SK-N-SH (cell line): ENCODE measurements around the gene KIF5C. TPM values are rescaled to one million over a fixed set of nuclear protein-coding genes. Genes with fewer than 3 reads are reported as not detected.
A peak's percentile ranks its signal among the peaks of the same experiment; 100 is the strongest.

Experiments
- CTCF ChIA-PET: fragments of 300-600, 350-600 bp; formaldehyde crosslinking; extraction: SDS; loops from one replicate; lab custom pipeline; 2021; lab: Yijun Ruan, JAX
- POLR2A ChIA-PET: fragments of 350-600 bp; sonication (Branson Sonifier 250); formaldehyde crosslinking; extraction: SDS; loops from one replicate; lab custom pipeline; 2020; ENCODE audit warnings: antibody characterized with exemption, inconsistent platforms; lab: Yijun Ruan, JAX
- DNase-seq: peaks from one replicate; pipeline ENCODE4 v3.0.0; 2012
- H2AFZ ChIP-seq: fragments of 200-600 bp; sonication (generic); 2 replicates; pipeline ENCODE4 v1.8.1; 2016; ENCODE audit warnings: antibody characterized with exemption, mild to moderate bottlenecking, low read depth
- H3F3A ChIP-seq: fragments of 200-600 bp; sonication (generic); replicated peaks from 2 replicates; pipeline ENCODE3; 2016; ENCODE audit warnings: antibody characterized with exemption, mild to moderate bottlenecking; ENCODE audit not compliant: insufficient read depth
- H3K27ac ChIP-seq, 2 experiments: fragments of 200-500 bp in 1 of 2; fragments of 200-600 bp in 1 of 2; sonication (Bioruptor generic) in 1 of 2; sonication (generic), shearing (Covaris generic) in 1 of 2; 2 replicates each; pipeline versions ENCODE4 v1.5.1 to v1.6.1; 2014 to 2016; ENCODE audit warnings: low read depth in 2 of 2, inconsistent platforms in 1 of 2, low read length in 1 of 2, mild to moderate bottlenecking in 1 of 2, mixed read lengths in 1 of 2
- H3K27me3 ChIP-seq: fragments of 200-600 bp; sonication (generic), shearing (Covaris generic); 2 replicates; pipeline ENCODE4 v1.6.1; 2016; ENCODE audit warnings: mixed run types; ENCODE audit not compliant: insufficient read depth
- H3K36me3 ChIP-seq, 2 experiments: fragments of 200-500 bp in 1 of 2; fragments of 200-600 bp in 1 of 2; sonication (Bioruptor generic) in 1 of 2; sonication (generic) in 1 of 2; replicated peaks in 1 of 2; 2 replicates each; pipeline versions ENCODE3 to v1.5.1; 2014 to 2016; ENCODE audit warnings: low read length in 1 of 2, mild to moderate bottlenecking in 1 of 2; ENCODE audit not compliant: insufficient read depth in 2 of 2, control insufficient read depth in 1 of 2
- H3K4me1 ChIP-seq, 2 experiments: fragments of 200-500 bp in 1 of 2; fragments of 200-600 bp in 1 of 2; sonication (Bioruptor generic) in 1 of 2; sonication (generic), shearing (Covaris generic) in 1 of 2; 2 replicates each; pipeline versions ENCODE4 v1.5.1 to v1.6.1; 2014 to 2016; ENCODE audit warnings: low read depth in 1 of 2, low read length in 1 of 2, mixed run types in 1 of 2; ENCODE audit not compliant: insufficient read depth in 2 of 2, control insufficient read depth in 1 of 2
- H3K4me2 ChIP-seq: fragments of 200-600 bp; sonication (generic), shearing (Covaris generic); 2 replicates; pipeline ENCODE4 v1.6.1; 2017; ENCODE audit warnings: mixed run types
- H3K4me3 ChIP-seq, 2 experiments: fragments of 200-500 bp in 1 of 2; fragments of 200-600 bp in 1 of 2; sonication (Bioruptor generic) in 1 of 2; sonication (generic), shearing (Covaris generic) in 1 of 2; 2 replicates each; pipeline versions ENCODE4 v1.5.1 to v1.8.1; 2014 to 2016; ENCODE audit warnings: low read depth in 2 of 2, inconsistent platforms in 1 of 2, low read length in 1 of 2, mild to moderate bottlenecking in 1 of 2, mixed read lengths in 1 of 2, moderate library complexity in 1 of 2
- H3K79me2 ChIP-seq: fragments of 200-600 bp; sonication (generic); 2 replicates; pipeline ENCODE4 v1.8.1; 2017; ENCODE audit warnings: mild to moderate bottlenecking; ENCODE audit not compliant: insufficient read depth
- H3K9ac ChIP-seq: fragments of 200-600 bp; sonication (generic); 2 replicates; pipeline ENCODE4 v1.6.1; 2017; ENCODE audit warnings: mixed run types
- H3K9me2 ChIP-seq: fragments of 200-600 bp; sonication (generic); 2 replicates; pipeline ENCODE4 v1.6.1; 2017; ENCODE audit warnings: mixed run types
- H3K9me3 ChIP-seq: fragments of 200-600 bp; sonication (generic); 2 replicates; pipeline ENCODE4 v1.6.1; 2017; ENCODE audit warnings: mixed run types, mild to moderate bottlenecking, moderate library complexity
- H4K20me1 ChIP-seq: fragments of 200-600 bp; sonication (generic); 2 replicates; pipeline ENCODE4 v1.6.1; 2017; ENCODE audit warnings: mild to moderate bottlenecking, mixed run types; ENCODE audit not compliant: insufficient read depth
- CHD2 ChIP-seq: fragments of 150-350 bp; IDR thresholded peaks from 2 replicates; pipeline ENCODE4 v1.6.1; 2018; ENCODE audit warnings: low read length; ENCODE audit not compliant: partially characterized antibody
- CTCF ChIP-seq: fragments of 200-600 bp; sonication (generic); IDR thresholded peaks from 2 replicates; pipeline ENCODE4 v1.6.1; 2017; ENCODE audit warnings: antibody characterized with exemption, mild to moderate bottlenecking, moderate library complexity
- EZH2phosphoT487 ChIP-seq: fragments of 200-600 bp; sonication (generic); IDR thresholded peaks from 2 replicates; pipeline ENCODE4 v1.6.1; 2017; ENCODE audit warnings: low read depth, mixed run types, mild to moderate bottlenecking, antibody characterized with exemption, moderate library complexity, borderline replicate concordance
- FOXJ3 ChIP-seq: sonication (generic); formaldehyde crosslinking; IDR thresholded peaks from 2 replicates; pipeline ENCODE4 v1.5.1; 2020; ENCODE audit warnings: mild to moderate bottlenecking, missing genetic modification reagents
- GABPA ChIP-seq: IDR thresholded peaks from 2 replicates; pipeline ENCODE4 v1.4.0; 2012; ENCODE audit warnings: low read depth, mild to moderate bottlenecking
- NFIC ChIP-seq: IDR thresholded peaks from 2 replicates; pipeline ENCODE4 v1.4.0; 2012; ENCODE audit warnings: borderline replicate concordance
- NRF1 ChIP-seq: IDR thresholded peaks from 2 replicates; pipeline ENCODE4 v1.6.1; 2012; ENCODE audit warnings: low read depth, mild to moderate bottlenecking, low read length
- REST ChIP-seq: IDR thresholded peaks from 2 replicates; pipeline ENCODE4 v1.6.1; 2012; ENCODE audit warnings: mild to moderate bottlenecking, low read depth, low read length, moderate library complexity
- SIN3A ChIP-seq: IDR thresholded peaks from 2 replicates; pipeline ENCODE4 v1.6.1; 2012; ENCODE audit warnings: low read depth, mild to moderate bottlenecking, low read length, moderate library complexity, borderline replicate concordance
- TCF12 ChIP-seq: IDR thresholded peaks from 2 replicates; pipeline ENCODE4 v1.4.0; 2012
- TEAD4 ChIP-seq: IDR thresholded peaks from 2 replicates; pipeline ENCODE4 v1.4.0; 2012; ENCODE audit warnings: mild to moderate bottlenecking, borderline replicate concordance; ENCODE audit not compliant: insufficient read depth
- WGBS: methylation state at CpG from one replicate; pipeline ENCODE4 v1.1.6; 2017; ENCODE audit warnings: low lambda C conversion rate; 5-methylcytosine and 5-hydroxymethylcytosine counted together
- polyA plus RNA-seq, 3 experiments: library from polyadenylated mRNA; depleted of rRNA; stranded (reverse); fragments of >200 nt; gene quantifications; 2 replicates each; pipeline ENCODE4 v1.2.3, GENCODE V29; 2012
- TF ChIP-seq, protein P1 (sequence below): IDR thresholded peaks from 2 replicates; pipeline ENCODE4; 2012
- TF ChIP-seq, protein P2 (sequence below): fragments of 150-350 bp; IDR thresholded peaks from 2 replicates; pipeline ENCODE4 v1.6.1; 2016; ENCODE audit warnings: mild to moderate bottlenecking, low read depth, low read length
- TF ChIP-seq, protein P3 (sequence below): IDR thresholded peaks from 2 replicates; pipeline ENCODE4 v1.4.0; 2012; ENCODE audit warnings: low read depth, borderline replicate concordance

The KIF5C gene
- polyA plus RNA-seq, 1 of the 3 experiments (the other 2 are of a cell fraction), result 3.9 TPM

- Histone ChIP-seq H3F3A (peaks cover 5% of the 10 kb centered on the region), H3K9me2 (no peaks in the 10 kb centered on the region), H3K27me3 (no peaks in the 10 kb centered on the region), H3K36me3 (no peaks in the 10 kb centered on the region), H2AFZ (no peak overlapping the region), H3K27ac (no peak overlapping the region), H3K4me3 (no peak overlapping the region), H3K4me2 (no peak overlapping the region), H3K79me2 (no peaks in the 10 kb centered on the region), H4K20me1 (no peaks in the 10 kb centered on the region), H3K4me1 (peaks cover 0 to 2% of the 10 kb centered on the region in 2 experiments; a peak in 2 of 4 replicates), H3K9me3 (no peaks in the 10 kb centered on the region), H3K9ac (no peak overlapping the region)
- 61% methylated on average over 2 of the region's 2 CpGs for WGBS
- POLR2A ChIA-PET, result no interaction called here
- no peak for DNase-seq
- CTCF ChIA-PET, result interaction anchor here (0.9 to 5.8 kb wide), 5 partner anchors 11 to 554 kb away, joined by 4 to 110 read pairs (median 46); no protein-coding TSS in a partner anchor
- TF ChIP-seq GABPA (no peak), SIN3A (no peak), TEAD4 (no peak), EZH2phosphoT487 (no peak), NFIC (peak; percentile 80), REST (no peak), TCF12 (peak; percentile 15; the same call in 1 of the 2 replicates), FOXJ3 (CRISPR knock-in tag) (no peak), NRF1 (no peak), CTCF (no peak), CHD2 (no peak)
- TF ChIP-seq, protein P1, sequence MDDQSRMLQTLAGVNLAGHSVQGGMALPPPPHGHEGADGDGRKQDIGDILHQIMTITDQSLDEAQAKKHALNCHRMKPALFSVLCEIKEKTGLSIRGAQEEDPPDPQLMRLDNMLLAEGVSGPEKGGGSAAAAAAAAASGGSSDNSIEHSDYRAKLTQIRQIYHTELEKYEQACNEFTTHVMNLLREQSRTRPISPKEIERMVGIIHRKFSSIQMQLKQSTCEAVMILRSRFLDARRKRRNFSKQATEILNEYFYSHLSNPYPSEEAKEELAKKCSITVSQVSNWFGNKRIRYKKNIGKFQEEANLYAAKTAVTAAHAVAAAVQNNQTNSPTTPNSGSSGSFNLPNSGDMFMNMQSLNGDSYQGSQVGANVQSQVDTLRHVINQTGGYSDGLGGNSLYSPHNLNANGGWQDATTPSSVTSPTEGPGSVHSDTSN, result peak; percentile 44
- TF ChIP-seq, protein P2, sequence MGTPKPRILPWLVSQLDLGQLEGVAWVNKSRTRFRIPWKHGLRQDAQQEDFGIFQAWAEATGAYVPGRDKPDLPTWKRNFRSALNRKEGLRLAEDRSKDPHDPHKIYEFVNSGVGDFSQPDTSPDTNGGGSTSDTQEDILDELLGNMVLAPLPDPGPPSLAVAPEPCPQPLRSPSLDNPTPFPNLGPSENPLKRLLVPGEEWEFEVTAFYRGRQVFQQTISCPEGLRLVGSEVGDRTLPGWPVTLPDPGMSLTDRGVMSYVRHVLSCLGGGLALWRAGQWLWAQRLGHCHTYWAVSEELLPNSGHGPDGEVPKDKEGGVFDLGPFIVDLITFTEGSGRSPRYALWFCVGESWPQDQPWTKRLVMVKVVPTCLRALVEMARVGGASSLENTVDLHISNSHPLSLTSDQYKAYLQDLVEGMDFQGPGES, result no peak
- TF ChIP-seq, protein P3, sequence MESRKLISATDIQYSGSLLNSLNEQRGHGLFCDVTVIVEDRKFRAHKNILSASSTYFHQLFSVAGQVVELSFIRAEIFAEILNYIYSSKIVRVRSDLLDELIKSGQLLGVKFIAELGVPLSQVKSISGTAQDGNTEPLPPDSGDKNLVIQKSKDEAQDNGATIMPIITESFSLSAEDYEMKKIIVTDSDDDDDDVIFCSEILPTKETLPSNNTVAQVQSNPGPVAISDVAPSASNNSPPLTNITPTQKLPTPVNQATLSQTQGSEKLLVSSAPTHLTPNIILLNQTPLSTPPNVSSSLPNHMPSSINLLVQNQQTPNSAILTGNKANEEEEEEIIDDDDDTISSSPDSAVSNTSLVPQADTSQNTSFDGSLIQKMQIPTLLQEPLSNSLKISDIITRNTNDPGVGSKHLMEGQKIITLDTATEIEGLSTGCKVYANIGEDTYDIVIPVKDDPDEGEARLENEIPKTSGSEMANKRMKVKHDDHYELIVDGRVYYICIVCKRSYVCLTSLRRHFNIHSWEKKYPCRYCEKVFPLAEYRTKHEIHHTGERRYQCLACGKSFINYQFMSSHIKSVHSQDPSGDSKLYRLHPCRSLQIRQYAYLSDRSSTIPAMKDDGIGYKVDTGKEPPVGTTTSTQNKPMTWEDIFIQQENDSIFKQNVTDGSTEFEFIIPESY, result no peak
These were observed 144.7 kb downstream of the KIF5C start for GRCh38 chr2:149019768-149020167.
